GM21737 (cell line): ENCODE data around the gene MAPKAPK5.
"Not testable (repeated sequence)": the region's sequence is repeated elsewhere in the genome, so short reads cannot be mapped to it uniquely, and the experiment has no call there.

Source experiments
- ATAC-seq: cut with Tn5 transposase; IDR thresholded peaks from one replicate; pipeline ENCODE4 v1.9.1; 2021; ENCODE audit warnings: mild to moderate bottlenecking, moderate library complexity; ENCODE audit not compliant: unreplicated experiment

MAPKAPK5 gene

GRCh38 chr12:111826992-111827391 is 15.0 kb upstream of the MAPKAPK5 start:
- no peak for ATAC-seq

GRCh38 chr12:111827907-111828306 is 14.1 kb upstream of the MAPKAPK5 start:
- no peak for ATAC-seq

GRCh38 chr12:111828338-111828979 is 13.6 kb upstream of the MAPKAPK5 start:
- ATAC-seq: no peak

- ATAC-seq: not testable (repeated sequence)
These were observed 12.4 kb upstream of the MAPKAPK5 start for GRCh38 chr12:111829635-111830034.

GRCh38 chr12:111834740-111835386 is 7.2 kb upstream of the MAPKAPK5 start:
- ATAC-seq: not testable (repeated sequence)

- not testable (repeated sequence) for ATAC-seq
These were observed 6.4 kb upstream of the MAPKAPK5 start for GRCh38 chr12:111835531-111836181.

- no peak for ATAC-seq
These were observed 3.7 kb upstream of the MAPKAPK5 start for GRCh38 chr12:111838353-111838752.

- ATAC-seq: no peak
These were observed 1.2 kb upstream of the MAPKAPK5 start for GRCh38 chr12:111840807-111841206.

- ATAC-seq: peak; percentile 12
These were observed 735 bp upstream of the MAPKAPK5 start for GRCh38 chr12:111841236-111841749.

GRCh38 chr12:111842556-111843396 is 748 bp downstream of the MAPKAPK5 start:
- peak; percentile 18 for ATAC-seq

GRCh38 chr12:111846016-111846415 is 4.0 kb downstream of the MAPKAPK5 start:
- no peak for ATAC-seq

- ATAC-seq: no peak
These were observed 8.5 kb downstream of the MAPKAPK5 start for GRCh38 chr12:111850526-111850925.

- no peak for ATAC-seq
These were observed 16.2 kb downstream of the MAPKAPK5 start for GRCh38 chr12:111858186-111858585.

- ATAC-seq: no peak
These were observed 16.8 kb downstream of the MAPKAPK5 start for GRCh38 chr12:111858778-111859177.

- no peak for ATAC-seq
These were observed 22.9 kb downstream of the MAPKAPK5 start for GRCh38 chr12:111864913-111865312.

- no peak for ATAC-seq
These were observed 25.5 kb downstream of the MAPKAPK5 start for GRCh38 chr12:111867531-111867930.

- ATAC-seq: no peak
These were observed 26.9 kb downstream of the MAPKAPK5 start for GRCh38 chr12:111868676-111869588.

- ATAC-seq: no peak
These were observed 27.6 kb downstream of the MAPKAPK5 start for GRCh38 chr12:111869671-111870070.

- ATAC-seq: no peak
These were observed 28.2 kb downstream of the MAPKAPK5 start for GRCh38 chr12:111870216-111870615.

- ATAC-seq: no peak
These were observed 28.7 kb downstream of the MAPKAPK5 start for GRCh38 chr12:111870706-111871105.
